COLO829 (cell line): ENCODE measurements around the gene BAIAP2.
"Not testable (repeated sequence)": the region's sequence is repeated elsewhere in the genome, so short reads cannot be mapped to it uniquely, and the experiment has no call there.

Experiments
- DNase-seq: peaks from one replicate; pipeline ENCODE4 v3.0.0; 2012; ENCODE audit warnings: low spot score

BAIAP2 gene

DNA sequence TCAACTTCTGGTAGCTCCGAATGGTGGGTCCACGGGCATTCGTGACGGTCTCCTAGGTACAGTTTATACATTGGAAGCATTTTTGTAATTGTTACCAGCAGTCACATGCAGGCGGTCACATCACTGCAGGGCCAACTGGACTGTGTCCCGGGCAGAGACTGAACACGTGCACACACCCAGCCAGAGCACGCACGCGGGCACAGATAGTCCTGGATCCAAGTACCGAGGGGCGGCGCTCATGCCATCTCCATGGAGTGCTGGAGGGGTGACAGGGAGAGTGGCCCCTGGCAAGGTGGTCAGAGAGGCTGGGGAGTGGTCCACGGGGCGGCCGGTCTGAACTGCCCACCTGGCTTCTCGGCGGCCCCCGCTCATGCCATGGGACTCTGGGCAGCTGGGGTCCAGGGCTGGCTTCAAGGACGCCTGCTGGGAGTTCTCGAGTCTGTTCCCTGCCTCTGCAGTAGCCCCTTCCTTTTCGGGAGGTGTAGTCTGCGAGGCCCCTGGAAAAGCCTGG, 34.2 kb downstream of the BAIAP2 start:
- DNase-seq, result no peak

DNA sequence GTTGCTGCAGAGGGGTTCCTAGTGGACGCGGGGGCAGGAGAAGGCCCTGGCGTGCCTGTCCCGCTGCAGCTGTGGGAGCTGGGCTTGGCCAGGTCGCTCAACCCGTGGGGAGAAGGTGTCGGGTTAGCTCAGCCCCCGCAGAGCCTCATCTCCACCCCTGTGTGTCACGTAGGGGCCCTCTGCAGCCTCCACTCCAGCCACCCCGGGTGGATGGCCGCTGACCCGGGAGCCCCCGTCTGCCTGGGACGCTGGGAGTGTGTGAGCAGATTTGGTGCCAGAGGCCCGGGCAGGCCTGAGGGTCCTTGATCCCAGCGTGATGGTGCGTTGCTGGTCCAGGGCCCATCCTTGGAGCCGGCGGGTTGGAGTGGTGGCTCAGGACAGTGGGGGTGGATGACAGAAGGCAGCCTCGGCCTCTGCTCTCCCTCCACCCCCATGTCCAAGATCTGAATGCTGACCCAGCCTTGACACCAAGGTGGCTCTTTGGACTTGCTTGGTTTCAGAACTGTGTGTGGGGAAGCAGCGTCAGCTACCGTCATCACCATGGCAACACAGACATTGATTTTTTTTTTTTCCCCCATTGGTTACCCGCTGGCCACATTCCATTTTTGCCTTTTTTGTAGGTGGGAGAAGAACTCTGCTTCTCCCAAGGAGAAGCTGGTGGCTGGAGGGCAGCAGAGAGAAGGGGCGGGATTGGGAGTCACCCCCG, 35.7 kb downstream of the BAIAP2 start:
- no peak for DNase-seq

DNA sequence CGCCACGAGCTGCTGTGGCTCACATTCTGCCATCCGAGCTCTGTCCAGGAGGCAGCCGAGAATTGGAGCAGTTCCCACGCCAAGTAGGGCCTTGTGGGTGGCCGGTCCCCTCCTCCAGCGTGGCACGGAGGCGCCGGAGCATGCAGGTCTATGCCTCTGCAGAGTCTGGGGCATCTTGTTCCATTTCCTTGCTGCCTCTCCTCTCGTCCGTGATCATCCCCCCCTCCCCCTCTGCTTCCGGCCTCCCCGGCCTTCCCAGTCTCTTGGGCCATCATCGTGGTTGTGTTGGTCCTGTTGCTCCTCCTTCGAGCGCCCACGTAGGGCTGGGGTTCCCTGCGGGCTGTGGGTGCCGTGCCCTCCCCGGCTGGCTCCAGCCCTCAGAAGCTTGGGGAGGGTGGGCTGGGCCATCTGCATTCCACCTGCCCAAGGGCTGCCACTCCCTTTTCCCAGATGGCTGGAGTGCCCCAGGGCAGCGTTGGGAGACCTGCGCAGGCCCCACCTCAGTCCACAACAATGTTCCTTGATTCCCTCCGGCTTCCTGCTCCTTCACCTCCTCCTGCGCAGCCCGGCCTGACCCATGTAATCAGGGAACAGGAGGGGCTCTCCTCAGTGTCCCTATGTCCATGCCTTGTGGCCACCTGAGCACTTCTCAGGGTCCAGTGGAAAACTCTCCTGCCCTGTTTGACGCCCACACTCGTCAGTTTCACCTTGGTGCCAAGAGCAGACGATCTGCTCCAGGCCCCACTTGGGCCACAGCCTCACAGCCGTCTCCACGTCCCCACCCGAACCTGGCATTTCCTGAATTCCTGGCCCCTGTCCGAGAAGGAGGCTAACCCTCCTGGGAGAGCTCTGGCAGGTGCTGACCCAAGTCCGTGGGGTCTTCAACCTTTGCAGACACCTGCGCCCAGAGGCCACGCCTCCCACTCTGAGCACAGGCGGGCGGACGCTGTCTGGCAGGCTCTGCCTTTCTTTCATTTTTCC, 37.1 kb downstream of the BAIAP2 start:
- DNase-seq, result no peak

DNA sequence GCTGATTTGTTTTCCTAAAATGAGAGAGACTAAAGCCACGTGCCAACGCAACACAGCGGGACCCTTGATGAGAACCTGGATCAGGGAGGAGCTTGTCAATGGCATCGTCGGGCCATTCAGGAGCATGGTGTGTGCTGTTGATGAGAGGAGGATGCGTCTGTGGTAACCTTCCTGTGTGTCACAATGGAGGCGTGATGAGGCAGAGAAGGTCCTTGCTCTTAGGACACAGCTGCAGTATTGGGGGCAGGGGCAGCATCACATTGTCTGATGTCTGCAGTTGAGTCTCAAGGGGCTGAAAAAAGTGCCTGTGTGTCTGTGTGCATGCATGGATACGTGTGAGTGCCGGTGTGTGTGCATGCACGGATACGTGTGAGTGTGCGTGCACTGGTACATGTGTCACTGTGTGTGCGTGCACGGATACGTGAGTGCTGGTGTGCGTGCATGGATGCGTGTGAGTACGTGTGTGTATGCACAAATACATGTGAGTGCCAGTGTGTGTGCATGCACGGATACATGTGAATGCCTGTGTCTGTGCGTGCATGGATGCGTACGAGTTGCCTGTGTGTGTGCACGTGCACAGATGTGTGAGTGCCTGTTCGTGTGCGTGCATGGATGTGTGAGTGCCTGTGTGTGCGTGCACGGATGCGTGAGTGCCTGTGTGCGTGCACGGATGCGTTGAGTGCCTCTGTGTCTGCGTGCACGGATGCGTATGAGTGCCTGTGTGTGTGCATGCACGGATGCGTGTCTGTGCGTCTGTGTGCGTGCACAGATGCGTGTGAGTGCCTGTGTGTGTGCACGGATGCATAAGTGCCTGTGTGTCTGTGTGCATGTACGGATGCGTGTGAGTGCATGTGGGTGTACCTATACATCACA, 39.3 kb downstream of the BAIAP2 start:
- no peak for DNase-seq

DNA sequence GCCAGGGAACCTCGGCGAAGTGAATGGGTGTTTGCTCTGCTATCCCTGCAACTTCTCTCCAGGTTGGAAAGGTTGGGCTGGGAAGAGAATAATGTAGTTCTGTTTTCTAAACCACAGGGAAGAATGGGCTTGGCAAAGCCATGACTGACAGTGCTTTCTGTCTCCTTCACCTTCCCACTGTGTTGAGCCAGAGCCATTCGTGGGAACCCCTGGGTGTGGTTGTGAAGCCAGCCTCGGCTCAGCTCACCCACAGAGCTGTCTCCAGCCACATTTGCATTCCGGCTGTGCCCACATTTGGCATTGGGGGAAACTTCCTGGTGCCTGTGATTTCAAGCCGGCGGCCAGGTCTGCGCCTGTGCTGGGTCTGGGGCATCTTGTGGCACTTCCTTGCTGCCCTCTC, 39.9 kb downstream of the BAIAP2 start:
- DNase-seq, result no peak

DNA sequence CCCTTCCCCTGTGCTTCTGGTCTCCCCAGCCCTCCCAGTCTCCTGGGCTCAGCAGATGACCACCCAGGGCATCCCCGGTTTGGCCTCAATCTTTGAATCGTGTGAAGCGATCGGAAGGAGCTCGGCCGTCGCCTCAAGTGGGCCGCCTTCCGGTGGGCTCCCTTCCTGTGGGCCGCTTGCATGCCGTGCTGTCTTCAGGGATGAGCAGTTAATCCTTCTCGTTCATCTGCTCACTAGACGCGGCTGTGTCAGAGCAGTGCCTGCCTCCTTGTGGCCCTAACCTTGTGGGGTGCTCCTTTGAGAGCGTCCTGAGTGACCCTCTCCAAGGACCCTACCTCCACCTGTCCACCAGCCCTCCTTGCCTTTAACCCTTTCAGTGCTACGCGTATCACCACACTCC, 40.4 kb downstream of the BAIAP2 start:
- DNase-seq, result no peak

DNA sequence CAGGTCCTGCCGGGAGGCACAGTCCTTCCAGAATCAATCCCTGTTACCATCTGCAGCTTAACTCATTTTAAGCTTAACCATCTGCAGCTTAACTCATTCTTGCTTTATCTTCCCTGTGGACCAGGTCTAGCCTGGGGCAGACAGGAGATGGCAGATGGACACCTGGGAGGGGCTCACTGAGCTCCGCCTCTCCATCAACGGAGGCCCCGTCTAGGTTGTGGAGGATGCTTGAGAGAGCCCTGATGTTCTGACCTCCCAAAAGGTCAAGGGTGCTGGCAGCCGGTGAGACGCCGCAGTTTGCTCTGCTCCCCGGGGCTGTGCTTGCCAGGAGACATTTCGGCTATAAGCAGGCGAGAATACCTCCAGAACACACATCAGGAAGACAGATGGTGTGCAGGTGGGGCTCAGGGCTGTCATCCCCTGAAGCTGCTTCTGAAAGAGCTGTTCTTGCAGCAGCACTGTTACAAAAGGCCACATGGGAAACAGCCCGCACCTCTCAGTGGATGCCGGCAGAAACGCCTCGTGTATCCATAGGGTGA, 41.3 kb downstream of the BAIAP2 start:
- no peak for DNase-seq

DNA sequence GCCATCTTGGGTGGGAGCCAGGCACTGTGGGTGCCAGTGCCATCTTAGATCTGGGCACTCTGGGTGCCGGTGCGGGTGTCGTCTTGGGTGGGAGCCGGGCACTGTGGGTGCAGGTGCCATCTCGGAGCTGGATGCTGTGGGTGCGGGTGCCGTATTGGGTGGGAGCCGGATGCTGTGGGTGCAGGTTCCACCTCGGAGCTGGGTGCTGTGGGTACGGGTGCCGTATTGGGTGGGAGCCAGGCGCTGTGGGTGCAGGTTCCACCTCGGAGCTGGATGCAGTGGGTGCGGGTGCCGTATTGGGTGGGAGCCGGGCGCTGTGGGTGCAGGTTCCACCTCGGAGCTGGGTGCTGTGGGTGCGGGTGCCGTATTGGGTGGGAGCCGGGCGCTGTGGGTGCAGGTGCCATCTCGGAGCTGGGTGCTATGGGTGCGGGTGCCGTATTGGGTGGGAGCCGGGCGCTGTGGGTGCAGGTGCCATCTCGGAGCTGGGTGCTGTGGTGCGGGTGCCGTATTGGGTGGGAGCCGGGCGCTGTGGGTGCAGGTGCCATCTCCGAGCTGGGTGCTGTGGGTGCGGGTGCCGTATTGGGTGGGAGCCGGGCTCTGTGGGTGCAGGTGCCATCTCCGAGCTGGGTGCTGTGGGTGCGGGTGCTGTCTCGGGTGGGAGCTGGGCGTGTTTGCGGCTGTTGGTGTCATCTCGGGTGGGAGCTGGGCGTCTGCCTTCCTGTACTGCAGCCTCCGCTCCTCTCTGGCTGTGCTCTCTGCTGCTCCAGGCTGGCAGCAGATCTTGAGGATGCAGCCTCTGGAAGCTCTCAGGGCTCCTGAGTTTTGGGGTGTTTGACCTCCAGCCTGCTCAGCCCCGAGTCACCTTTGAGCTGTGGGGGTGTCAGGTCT, 43.3 kb downstream of the BAIAP2 start:
- not testable (repeated sequence) for DNase-seq

DNA sequence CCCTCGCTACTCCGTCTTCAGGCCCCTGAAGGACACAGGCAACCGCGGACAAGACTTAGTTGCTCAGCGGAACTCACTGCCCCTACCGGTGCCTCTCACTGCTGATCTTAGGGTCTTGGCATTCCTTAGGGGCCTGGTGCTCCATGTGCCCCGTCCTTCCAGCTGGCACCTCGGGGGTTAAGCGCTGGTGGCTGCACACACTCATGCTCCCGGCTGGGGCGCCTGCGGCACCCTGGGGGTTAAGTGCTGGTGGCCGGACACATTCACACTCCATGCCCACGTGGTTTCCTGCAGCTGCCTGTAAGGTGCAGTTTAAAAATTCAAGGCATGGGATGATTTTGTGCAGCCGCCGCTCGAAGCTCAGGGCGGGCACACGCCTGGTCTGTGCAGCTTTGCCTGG, 45.1 kb downstream of the BAIAP2 start:
- no peak for DNase-seq

DNA sequence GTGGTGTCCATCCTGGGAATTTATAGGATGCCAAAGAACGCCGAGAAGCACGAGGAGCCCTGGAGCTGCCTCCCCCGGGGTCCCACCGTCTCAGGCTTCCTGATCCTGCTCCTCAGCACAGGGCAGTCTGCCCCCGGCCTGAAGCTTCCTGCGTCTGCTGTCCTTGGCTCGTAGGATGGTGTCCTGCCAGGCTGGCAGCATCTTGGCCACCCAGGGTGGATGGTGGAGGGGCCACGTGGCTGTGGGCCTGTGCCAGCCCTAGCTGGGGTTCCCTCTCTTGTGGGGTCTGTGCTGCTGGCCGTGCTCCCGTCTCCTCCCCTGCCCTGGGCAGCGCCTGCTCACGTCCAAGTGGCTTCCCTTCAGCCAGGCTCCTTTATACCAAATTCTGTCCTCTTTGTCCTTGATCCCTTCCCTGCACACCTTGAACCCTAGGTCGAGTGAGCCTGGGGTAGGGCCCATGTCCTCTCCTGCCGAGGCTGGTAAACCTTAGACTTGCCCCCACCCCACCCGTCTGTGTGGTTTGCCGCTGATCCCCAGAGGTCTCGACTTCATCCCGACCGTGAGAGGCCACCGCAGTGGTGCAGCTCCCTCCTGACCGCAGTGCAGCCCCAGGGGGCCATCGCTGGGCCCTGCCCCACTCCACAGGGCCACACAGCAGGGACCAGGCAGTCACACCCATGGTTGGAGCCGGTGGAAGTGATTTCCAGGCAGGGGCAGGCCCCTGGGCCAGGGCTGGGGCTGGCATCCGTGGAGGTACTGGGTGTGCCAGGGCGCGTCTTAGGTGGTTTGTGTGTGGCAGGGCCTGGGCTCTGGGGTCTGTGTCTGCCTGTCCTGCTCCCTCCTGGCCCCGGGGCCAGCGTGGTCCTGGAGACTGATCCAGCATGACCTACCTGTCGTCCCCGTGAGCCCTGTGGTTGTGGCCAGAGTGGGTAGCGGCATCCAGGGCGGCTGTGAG, 46.5 kb downstream of the BAIAP2 start:
- no peak for DNase-seq

DNA sequence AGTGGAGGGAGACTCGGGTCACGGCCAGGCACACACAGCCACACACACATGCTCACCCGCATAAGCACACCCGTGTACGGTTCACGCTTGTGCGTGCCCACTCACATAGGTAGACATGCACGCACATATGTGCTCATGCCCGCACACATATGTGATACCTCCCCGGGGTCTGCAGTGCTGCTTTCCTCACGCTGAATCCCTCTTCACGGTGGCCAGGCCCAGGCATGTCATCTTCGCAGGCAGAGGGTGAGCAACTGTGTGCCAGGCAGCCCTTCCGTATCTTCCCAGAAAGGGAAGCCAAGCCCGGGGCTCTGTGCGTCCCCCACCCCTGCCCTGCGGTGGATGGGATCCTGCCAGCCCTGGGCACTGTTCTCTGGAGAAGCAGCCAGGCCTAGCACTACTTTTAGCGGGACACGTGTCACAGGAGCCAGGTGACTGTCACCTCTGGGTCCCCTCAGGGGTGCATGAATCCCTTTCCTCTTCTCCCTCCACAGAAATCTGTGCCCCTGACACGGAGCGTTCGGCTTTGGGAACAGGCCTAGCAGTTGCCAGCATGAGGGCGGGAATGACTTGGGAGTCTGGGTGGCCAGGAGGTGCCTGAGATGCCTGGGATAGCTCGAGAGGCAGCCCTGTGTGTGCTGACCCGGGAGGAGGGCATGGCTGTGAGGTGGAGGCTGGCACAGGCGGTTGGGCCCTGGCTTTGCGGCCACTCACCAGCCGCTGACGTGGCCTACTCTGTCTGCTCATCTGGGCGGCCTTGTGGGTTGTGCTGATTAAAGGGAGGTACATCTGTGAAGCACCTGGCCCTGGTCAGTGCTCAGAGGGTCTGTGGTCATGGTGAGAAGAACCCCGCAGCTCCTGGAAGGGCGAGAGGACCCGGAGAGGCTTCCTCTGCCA, 47.5 kb downstream of the BAIAP2 start:
- no peak for DNase-seq

DNA sequence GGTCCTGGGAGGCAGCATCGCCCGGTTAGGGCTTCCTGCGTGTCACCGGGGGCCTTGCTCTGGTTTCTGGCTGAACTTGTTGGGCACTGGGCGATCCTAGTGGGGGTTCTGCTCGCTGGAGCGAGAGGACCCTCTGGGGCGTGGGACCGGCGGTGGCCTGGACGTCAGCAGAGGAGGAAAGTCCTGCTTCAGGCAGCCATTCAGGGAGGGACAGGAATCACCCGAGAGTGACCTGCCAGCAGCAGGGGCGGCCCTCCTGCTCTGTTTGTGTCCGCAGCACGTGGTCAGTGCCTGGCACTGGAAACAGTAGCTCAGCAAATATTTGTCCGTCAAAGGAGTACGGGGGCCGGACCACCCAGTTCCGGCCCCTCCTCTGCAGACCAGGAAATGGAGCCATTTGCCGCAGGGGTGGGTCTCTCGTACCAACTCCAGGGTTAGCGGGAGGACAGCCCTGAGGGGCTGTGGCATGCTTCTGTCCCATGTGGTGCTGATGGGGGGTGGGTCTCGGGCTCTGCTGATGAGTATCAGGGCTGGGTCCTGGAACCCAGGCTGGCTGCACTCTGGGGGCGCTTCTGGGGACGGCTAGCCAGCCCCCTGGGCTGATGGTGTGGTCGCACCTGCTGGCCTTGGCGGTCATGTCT, 48.3 kb downstream of the BAIAP2 start:
- no peak for DNase-seq

DNA sequence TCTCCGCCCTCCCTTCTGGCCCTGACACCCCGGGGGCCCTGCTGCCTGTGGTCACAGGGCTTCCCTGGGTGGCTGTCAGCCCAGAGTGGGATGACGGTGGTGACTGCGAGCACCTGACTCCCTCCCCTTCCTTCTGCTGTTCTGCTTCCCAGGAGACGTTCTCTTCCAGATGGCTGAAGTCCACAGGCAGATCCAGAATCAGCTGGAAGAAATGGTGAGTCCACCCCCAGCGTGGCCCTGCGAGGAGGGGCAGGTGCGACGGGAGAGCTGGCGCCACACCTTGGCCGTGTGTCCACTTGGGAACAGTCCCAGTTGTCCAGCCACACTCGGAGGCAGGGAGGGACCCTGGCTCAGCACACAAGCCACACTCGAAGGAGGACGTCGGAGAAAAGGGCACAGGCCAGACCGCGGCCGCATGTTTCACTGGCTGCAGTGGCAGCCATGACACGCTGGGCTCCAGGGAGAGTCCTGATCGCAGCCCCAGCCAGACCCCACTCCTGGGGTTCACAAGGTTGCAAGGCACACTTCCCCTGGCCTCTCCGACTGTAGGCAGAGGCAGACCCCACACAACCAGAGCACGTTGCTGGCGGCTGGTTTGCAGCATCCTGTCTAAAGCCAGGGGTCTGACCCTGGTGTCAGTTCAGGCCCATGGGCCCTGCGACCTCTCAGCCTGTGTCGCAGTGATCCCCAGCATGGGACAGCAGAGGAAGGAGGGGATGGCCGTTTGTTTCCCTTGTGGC, 49.9 kb downstream of the BAIAP2 start:
- DNase-seq, result no peak

DNA sequence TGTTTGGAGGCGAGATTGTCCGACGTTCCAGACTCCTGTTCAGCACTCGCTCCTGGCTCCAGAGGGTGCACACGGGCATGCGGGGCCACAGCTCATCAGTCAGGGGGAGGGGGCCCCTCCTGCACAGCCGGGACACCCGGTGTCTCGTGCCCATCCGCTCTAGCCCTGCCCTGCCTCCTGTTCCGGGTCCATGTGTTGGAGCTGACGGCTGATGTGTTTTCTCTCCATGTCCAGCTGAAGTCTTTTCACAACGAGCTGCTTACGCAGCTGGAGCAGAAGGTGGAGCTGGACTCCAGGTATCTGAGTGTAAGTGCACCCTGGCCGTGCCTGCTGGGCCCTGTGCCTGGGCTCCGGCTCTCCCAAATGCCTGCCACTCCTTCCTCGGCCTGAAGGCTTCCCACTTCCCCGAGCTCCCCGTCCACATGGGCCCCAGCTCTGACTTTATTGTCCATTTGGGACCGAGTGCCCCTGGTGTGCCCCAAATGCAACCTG, 50.5 kb downstream of the BAIAP2 start:
- DNase-seq, result no peak

DNA sequence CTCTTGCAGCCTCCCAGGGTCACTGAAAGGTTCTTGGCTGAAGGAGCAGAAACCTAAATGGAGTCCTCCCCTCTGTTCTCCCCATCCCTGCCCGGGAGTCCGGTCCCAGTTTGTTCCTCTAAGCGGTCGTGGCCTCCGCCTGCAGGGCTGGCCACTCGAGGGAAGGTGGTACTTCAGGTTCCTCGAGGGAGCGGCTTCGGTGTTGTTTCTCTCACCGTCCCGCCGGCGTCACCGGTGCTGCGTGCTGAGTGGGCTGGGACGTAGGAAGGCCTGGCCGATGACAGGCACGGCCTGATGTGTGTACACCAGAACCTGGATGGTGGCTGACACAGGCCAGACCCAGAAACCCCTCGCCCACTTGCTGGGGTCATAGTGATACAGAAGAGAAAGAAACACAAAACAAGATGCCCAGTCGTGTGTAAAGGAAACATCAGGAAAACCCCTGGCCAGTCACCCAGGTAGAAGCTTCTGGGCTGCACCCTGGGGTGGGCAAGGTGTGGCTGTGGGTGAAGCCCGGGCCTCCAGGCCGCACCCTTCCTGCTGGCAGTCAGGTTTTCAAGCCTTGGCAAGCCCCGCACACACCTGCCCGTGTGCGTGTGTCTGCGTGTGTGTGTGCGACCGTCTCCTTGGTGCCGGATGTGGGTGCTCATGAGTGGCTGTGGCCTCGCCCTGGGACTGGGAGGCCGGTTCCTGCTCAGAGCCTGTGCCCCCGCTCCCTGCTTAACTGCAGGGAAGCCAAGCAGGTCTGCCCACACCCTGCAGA, 52.0 kb downstream of the BAIAP2 start:
- no peak for DNase-seq

DNA sequence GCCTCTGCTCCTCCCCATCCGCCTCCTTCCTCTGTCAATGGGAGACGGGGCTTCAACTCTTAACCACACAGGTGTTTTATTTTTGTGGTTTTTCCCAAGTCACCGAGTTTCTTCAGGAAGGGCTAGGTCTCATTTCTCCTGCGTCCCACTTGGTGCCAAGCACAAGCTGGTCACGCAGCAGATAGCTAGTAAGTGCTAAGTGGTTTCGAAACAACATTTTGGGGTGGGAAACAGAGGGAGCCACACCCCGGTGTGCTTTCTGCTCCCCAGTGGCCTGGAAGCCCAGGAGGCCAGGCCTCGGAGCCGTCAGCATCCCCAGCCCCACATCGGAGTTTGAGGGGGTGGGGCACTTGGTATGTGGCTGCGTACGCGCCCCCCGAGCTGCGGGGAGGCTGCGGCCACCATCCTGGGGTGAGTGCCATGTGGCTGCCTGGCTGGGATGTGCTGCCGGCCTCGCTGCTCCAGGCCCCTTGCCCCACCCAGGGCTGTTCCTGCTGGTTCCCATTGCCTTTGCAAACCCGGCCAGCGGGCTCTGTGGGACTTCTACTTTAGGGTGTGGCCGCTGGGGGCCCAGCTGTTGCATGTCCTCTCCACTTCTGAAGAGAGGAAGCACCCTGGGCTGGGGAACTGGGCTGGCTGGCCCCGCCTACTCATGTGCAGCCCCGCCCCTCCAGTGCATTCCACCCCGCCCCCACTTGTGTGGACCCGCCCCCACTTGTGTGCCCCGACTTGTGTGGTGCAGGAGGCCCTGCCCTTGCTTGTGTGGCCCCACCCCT, 55.6 kb downstream of the BAIAP2 start:
- peak; percentile 31 for DNase-seq
